Esophagus muscularis mucosa (tissue), 4 donors: ENCODE data around the gene MAPK11. TPM values are rescaled to one million over a fixed set of nuclear protein-coding genes. Genes with fewer than 3 reads are reported as not detected.

ENCODE experiments used
- DNase-seq: peaks from one replicate; pipeline ENCODE4 v3.0.0-alpha.2; 2017; ENCODE audit errors: extremely low spot score
- H3K27ac ChIP-seq, 4 donors: fragments of 200-600 bp; sonication (generic); replicated peaks in 1 of 4; 1 replicate in 3 of 4; 2 replicates in 1 of 4; pipeline ENCODE4 v1.5.1; 2016 to 2019; ENCODE audit warnings: mild to moderate bottlenecking in 1 of 4
- H3K27me3 ChIP-seq, 4 donors: fragments of 200-600 bp; sonication (generic); one replicate each; pipeline versions ENCODE4 v1.5.1 to v1.6.0; 2016 to 2019
- H3K36me3 ChIP-seq, 4 donors: fragments of 200-600 bp; sonication (generic); one replicate each; pipeline ENCODE4 v1.5.1; 2016 to 2019
- H3K4me1 ChIP-seq, 4 donors: fragments of 200-600 bp; sonication (generic); one replicate each; pipeline ENCODE4 v1.5.1; 2016 to 2019
- H3K4me3 ChIP-seq, 4 donors: fragments of 200-600 bp; sonication (generic); 1 replicate in 2 of 4; 2 replicates in 2 of 4; pipeline ENCODE4 v1.5.1; 2016 to 2019; ENCODE audit warnings: mild to moderate bottlenecking in 4 of 4, moderate library complexity in 1 of 4
- H3K9me3 ChIP-seq, 4 donors: fragments of 200-600 bp; sonication (generic); 1 replicate in 3 of 4; 2 replicates in 1 of 4; pipeline ENCODE4 v1.5.1; 2016 to 2019
- EP300 ChIP-seq: sonication (generic); formaldehyde crosslinking; IDR thresholded peaks from one replicate; pipeline ENCODE4 v1.6.1; 2017; ENCODE audit warnings: antibody characterized with exemption
- POLR2A ChIP-seq: fragments of 450-650 bp; IDR thresholded peaks from one replicate; pipeline ENCODE4 v1.6.1; 2017; ENCODE audit warnings: antibody characterized with exemption, moderate library complexity, mild to moderate bottlenecking, low read depth
- POLR2AphosphoS5 ChIP-seq, 2 donors: sonication (generic); formaldehyde crosslinking; IDR thresholded peaks; one replicate each; pipeline ENCODE4 v1.6.1; 2017; ENCODE audit warnings: antibody characterized with exemption in 2 of 2
- WGBS: methylation state at CpG from one replicate; pipeline ENCODE4 v1.1.5; 2018; 5-methylcytosine and 5-hydroxymethylcytosine counted together
- intact Hi-C: fragments of 100-400 bp; cut with DNase I; formaldehyde crosslinking; loops from one replicate; pipeline ENCODE4 v1.15.1; 2023
- total RNA-seq, 4 donors: library from RNA; depleted of rRNA; stranded (reverse); fragments of >200 nt; gene quantifications; one replicate each; pipeline versions ENCODE4 v1.1.0 to v1.2.1, GENCODE V29; 2016
- TF ChIP-seq, protein P1 (sequence below), 3 experiments: fragments of 200-600 bp in 2 of 3; fragments of 450-650 bp in 1 of 3; sonication (generic) in 2 of 3; IDR thresholded peaks; one replicate each; pipeline ENCODE4 v1.5.1; 2017 to 2019; ENCODE audit warnings: antibody characterized with exemption in 3 of 3, mild to moderate bottlenecking in 2 of 3, moderate library complexity in 1 of 3

Gene MAPK11
- total RNA-seq, 4 donors from 2014 or later: 3.7 to 12.5 (median 10.1) TPM

DNA sequence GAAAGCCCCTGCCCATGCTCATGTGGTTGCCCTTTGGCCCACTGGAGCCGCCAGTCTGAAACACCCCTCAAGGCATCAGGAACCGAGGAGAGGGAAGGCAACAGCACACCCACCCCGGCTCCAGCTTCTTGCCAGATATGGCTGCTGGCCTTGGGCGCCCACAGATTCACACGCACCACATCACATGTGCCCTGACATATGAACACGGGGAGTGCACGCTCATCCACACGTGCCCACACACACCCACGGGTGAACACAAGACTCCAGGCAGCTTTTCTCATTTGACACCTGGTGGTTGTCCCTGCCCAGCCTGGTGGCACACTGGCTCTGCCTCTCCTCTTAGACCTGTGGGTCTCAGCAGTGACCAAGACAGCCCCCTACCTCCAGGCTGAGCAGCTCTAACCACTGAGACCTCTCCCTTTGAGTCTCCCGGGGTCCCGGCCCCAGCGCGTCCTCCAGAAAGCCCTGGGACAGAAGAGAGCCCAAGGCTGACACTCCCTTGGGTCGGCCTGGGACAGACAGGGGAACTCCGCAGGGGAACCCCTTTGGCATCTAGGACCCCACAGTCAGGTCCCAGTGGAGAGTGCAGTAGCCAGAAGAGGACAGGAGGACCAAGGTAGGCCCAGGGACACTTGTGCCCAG, 6.0 kb downstream of the MAPK11 start:
- no peaks in the 10 kb centered on the region for H3K9me3 ChIP-seq
- H3K27ac ChIP-seq: no peak overlapping the region
- H3K36me3 ChIP-seq: no peaks in the 10 kb centered on the region
- H3K27me3 ChIP-seq: peaks cover 0 to 31% (median 0%) of the 10 kb centered on the region in 4 donors
- intact Hi-C loops: no loop called here
- no peak for TF ChIP-seq POLR2AphosphoS5 (IDR thresholded peaks at IDR 0.05)
- TF ChIP-seq POLR2A: no peak
- no peak for TF ChIP-seq EP300
- TF ChIP-seq, protein P1, sequence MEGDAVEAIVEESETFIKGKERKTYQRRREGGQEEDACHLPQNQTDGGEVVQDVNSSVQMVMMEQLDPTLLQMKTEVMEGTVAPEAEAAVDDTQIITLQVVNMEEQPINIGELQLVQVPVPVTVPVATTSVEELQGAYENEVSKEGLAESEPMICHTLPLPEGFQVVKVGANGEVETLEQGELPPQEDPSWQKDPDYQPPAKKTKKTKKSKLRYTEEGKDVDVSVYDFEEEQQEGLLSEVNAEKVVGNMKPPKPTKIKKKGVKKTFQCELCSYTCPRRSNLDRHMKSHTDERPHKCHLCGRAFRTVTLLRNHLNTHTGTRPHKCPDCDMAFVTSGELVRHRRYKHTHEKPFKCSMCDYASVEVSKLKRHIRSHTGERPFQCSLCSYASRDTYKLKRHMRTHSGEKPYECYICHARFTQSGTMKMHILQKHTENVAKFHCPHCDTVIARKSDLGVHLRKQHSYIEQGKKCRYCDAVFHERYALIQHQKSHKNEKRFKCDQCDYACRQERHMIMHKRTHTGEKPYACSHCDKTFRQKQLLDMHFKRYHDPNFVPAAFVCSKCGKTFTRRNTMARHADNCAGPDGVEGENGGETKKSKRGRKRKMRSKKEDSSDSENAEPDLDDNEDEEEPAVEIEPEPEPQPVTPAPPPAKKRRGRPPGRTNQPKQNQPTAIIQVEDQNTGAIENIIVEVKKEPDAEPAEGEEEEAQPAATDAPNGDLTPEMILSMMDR (IDR thresholded peaks at IDR 0.05): no peak
- 89% methylated on average over 11 of the region's 15 CpGs for WGBS
- no peak for DNase-seq
- H3K4me3 ChIP-seq: no peak overlapping the region
- H3K4me1 ChIP-seq: peaks cover 38 to 66% (median 58%) of the 10 kb centered on the region in 4 donors

DNA sequence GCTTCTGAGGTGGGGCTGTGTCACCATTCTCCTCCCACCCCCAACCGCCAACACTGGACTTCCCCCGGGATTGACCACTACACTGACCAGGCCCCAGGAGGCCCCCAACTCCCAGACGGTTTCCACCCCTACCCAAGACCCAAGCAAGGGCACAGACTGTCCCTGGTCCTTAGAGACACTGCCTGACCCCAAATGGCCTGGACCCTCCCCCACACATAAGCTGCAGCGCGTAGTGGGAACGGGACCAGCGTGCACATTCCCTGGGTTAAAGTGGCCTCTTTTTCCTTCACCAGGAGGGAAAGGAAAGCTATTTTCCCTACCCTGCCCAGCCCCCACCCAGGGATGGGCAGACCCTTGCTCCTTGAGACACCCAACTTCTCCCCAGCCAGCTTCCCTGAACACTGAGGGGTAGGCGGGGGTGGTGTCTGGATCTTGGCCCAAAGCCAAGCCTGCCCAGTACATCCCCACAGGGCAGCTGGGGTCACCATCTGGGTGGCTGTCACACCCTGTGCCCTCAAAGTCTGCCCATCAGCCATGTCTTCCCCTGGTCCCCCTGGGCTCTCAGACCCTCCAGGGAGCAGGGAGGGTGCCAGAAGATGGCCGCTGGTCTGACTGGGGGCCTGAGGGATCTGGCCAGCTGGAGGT, 7.1 kb downstream of the MAPK11 start:
- H3K36me3 ChIP-seq: peaks cover 0 to 1% (median 0%) of the 10 kb centered on the region in 4 donors

DNA sequence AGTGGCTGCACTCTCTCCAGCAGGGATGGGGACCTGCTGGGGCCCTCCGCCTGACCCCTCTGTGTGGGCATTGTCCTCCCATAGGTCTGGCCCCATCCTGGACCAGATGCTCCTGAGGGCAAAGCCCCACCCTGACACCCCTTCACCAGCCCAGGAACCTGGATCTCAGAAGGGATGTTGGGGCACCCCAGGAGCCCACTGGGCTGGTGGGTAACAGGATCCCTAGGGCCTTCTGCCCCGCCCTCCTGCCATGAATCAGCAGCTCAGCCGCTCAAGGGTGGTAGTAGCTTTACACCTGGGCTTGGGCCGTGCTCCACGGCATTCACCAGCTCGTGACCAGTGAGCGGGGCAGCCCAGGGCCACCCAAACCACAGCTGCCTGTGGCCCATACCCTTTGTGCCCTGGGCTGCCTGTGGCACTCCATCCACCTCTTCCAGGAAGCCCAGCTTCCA, 7.7 kb downstream of the MAPK11 start:
- Histone ChIP-seq H3K4me1 (peaks cover 32 to 51% (median 42%) of the 10 kb centered on the region in 4 donors), H3K36me3 (peaks cover 0 to 7% (median 1%) of the 10 kb centered on the region in 4 donors), H3K4me3 (peak overlapping the region in 1 of 4 donors; percentile 58), H3K27me3 (peaks cover 0 to 41% (median 0%) of the 10 kb centered on the region in 4 donors), H3K9me3 (no peaks in the 10 kb centered on the region), H3K27ac (no peak overlapping the region)
- intact Hi-C loops: no loop called here
- WGBS: no CpG with 5 or more reads among the region's 7 CpGs
- TF ChIP-seq POLR2AphosphoS5 (IDR thresholded peaks at IDR 0.05): no peak
- TF ChIP-seq, protein P1 (IDR thresholded peaks at IDR 0.05): no peak
- no peak for DNase-seq

More for the DNA sequence above, 7.1 kb downstream of the MAPK11 start:
- H3K4me1 ChIP-seq: peaks cover 33 to 57% (median 48%) of the 10 kb centered on the region in 4 donors
- TF ChIP-seq, protein P1 (IDR thresholded peaks at IDR 0.05): no peak
- no peak for TF ChIP-seq EP300
- no peak for TF ChIP-seq POLR2A
- TF ChIP-seq POLR2AphosphoS5 (IDR thresholded peaks at IDR 0.05): no peak
- no peak for DNase-seq
- peaks cover 0 to 38% (median 0%) of the 10 kb centered on the region in 4 donors for H3K27me3 ChIP-seq
- intact Hi-C loops: no loop called here
- WGBS: 69% methylated on average over 8 of the region's 9 CpGs
- H3K9me3 ChIP-seq: no peaks in the 10 kb centered on the region
- no peak overlapping the region for H3K27ac ChIP-seq
- no peak overlapping the region for H3K4me3 ChIP-seq

DNA sequence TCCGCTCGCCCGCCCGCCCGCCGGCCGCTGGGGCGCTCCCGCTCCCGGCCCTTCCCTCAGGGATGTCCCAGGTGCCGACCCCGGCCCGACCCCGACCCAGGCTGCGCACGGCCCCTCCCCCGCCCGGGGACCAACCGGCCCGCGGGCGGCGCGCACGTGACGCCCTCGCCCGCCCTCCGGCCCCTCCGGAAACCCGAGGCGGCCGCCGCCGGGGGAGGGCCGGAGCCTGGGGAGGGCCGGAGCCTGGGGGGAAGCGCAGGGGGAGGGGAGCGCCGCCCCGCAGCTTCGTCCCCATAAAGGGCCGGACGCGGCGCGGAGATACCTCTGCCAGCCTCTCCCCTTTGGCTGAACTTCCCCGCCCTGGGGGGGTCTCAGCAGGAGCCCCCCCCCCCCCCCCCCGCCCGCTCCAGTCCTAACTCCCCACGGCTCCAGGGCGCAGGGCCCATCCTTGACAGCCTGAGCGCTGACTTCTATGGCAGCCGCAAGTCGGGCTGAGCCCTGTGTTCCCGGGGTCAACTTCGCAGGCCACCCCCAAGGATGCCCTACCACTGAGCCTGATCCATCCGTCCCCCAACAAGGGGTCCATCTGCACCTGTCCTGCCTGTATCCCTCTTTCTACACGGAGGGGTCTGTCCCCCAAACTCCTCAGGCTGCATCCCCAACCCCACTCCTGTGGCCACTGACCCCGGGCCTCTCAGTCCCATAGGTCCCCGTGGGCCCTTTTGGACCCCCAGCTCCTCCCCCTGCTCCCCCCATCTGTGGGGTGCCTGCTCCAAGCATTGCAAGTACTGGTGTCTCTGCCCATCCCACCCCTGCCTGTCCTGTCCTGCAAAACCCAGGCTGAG, 8.3 kb downstream of the MAPK11 start, which contains the start of gene MAPK12:
Gene MAPK12 (minus strand): TSS at position 69 of the 845 bp plus-strand sequence. CDS start 174 bp downstream, outside the sequence.
- peak within 1 kb of the TSS; percentile 57 to 71 (median 60) for H3K4me3 ChIP-seq
- no peak for DNase-seq
- peak within 1 kb of the TSS; percentile 55 to 79 (median 63) for H3K27ac ChIP-seq
- 8% methylated on average over 15 of the region's 61 CpGs for WGBS
- peaks cover 26 to 44% (median 36%) of the 10 kb centered on the region in 4 donors for H3K4me1 ChIP-seq
- intact Hi-C loops: no loop called here
- peaks cover 0 to 45% (median 0%) of the 10 kb centered on the region in 4 donors for H3K27me3 ChIP-seq
- no peaks in the 10 kb centered on the region for H3K9me3 ChIP-seq
- peaks cover 0 to 14% (median 3%) of the 10 kb centered on the region in 4 donors for H3K36me3 ChIP-seq
- TF ChIP-seq POLR2A: no peak
- TF ChIP-seq EP300: no peak
- TF ChIP-seq, protein P1 (IDR thresholded peaks at IDR 0.05): no peak
- TF ChIP-seq POLR2AphosphoS5 (IDR thresholded peaks at IDR 0.05): no peak
